ENCODE results near the gene KLHDC8A. TPM values are rescaled to one million over a fixed set of nuclear protein-coding genes. Genes with fewer than 3 reads are reported as not detected.

KLHDC8A gene
- total and polyA plus RNA-seq, 2 of the 13 experiments (the other 11 are each of a cell fraction or from before 2014, with no cell fraction given) = not detected

GRCh38 chr1:205335692-205336091 lies 21.0 kb downstream of the KLHDC8A start (continued):
- TF ChIP-seq MEIS1 (CRISPR knock-in tag; IDR thresholded peaks at IDR 0.05; ENCODE audit: borderline replicate concordance) (no peak), ZNF740 (CRISPR knock-in tag; IDR thresholded peaks at IDR 0.05) (no peak), ZNF512 (CRISPR knock-in tag; IDR thresholded peaks at IDR 0.05) (no peak), SALL1 (CRISPR knock-in tag; IDR thresholded peaks at IDR 0.05) (peak; percentile 39; the same call in 1 of the 2 replicates), PITX1 (CRISPR knock-in tag; IDR thresholded peaks at IDR 0.05) (no peak), CHD2 (IDR thresholded peaks at IDR 0.05; ENCODE audit: low read depth, low read length) (no peak), SOX13 (IDR thresholded peaks at IDR 0.05) (no peak), SOX13 (CRISPR knock-in tag; conservative IDR thresholded peaks at IDR 0.05 in 1 of 2, IDR thresholded peaks at IDR 0.05 in 1 of 2) (no peak), ZNF770 (CRISPR knock-in tag; IDR thresholded peaks at IDR 0.05) (no peak), FOXO1 (CRISPR knock-in tag; IDR thresholded peaks at IDR 0.05) (no peak), HOXD1 (CRISPR knock-in tag; IDR thresholded peaks at IDR 0.05) (no peak), MXD1 (CRISPR knock-in tag; IDR thresholded peaks at IDR 0.05) (no peak), ZNF292 (CRISPR knock-in tag; IDR thresholded peaks at IDR 0.05; ENCODE audit: borderline replicate concordance, low read depth) (no peak), ZGPAT (CRISPR knock-in tag; IDR thresholded peaks at IDR 0.05) (peak; percentile 33; the same call in 1 of the 2 replicates), HOXA3 (CRISPR knock-in tag; IDR thresholded peaks at IDR 0.05) (no peak), ZNF124 (CRISPR knock-in tag; IDR thresholded peaks at IDR 0.05) (no peak), ZNF543 (CRISPR knock-in tag; IDR thresholded peaks at IDR 0.05) (no peak), HIVEP1 (CRISPR knock-in tag; IDR thresholded peaks at IDR 0.05) (no peak), ZNF772 (CRISPR knock-in tag; IDR thresholded peaks at IDR 0.05) (no peak), SUZ12 (IDR thresholded peaks at IDR 0.05; ENCODE audit: low read depth, low read length) (no peak), ZNF512B (CRISPR knock-in tag; IDR thresholded peaks at IDR 0.05; ENCODE audit: borderline replicate concordance) (no peak), ZNF597 (CRISPR knock-in tag; IDR thresholded peaks at IDR 0.05) (no peak)

Data from HepG2 (cell line).